ENCODE results near the gene NOL3. TPM values are rescaled to one million over a fixed set of nuclear protein-coding genes. Genes with fewer than 3 reads are reported as not detected.

The NOL3 gene
- total RNA-seq, 2 donors from 2014 or later: 87.5 to 103 TPM

- DNase-seq (ENCODE audit: low spot score): no peak
- Histone ChIP-seq H3K27me3 (no peaks in the 10 kb centered on the region), H3K9me3 (no peaks in the 10 kb centered on the region), H3K4me1 (peaks cover 0 to 62% of the 10 kb centered on the region in 2 donors), H3K4me3 (peak overlapping the region in 1 of 2 donors; percentile 47), H3K36me3 (no peaks in the 10 kb centered on the region), H3K27ac (peak overlapping the region; percentile 69 to 80)
- no peak for TF ChIP-seq CTCF (IDR thresholded peaks at IDR 0.05)
These were observed 7.7 kb upstream of the NOL3 start for GRCh38 chr16:67162506-67163163.

GRCh38 chr16:67163164-67163998 lies 7.0 kb upstream of the NOL3 start:
- peaks cover 0 to 62% of the 10 kb centered on the region in 2 donors for H3K4me1 ChIP-seq
- no peaks in the 10 kb centered on the region for H3K27me3 ChIP-seq
- peak overlapping the region; percentile 16 to 47 for H3K4me3 ChIP-seq
- H3K9me3 ChIP-seq: no peaks in the 10 kb centered on the region
- H3K36me3 ChIP-seq: no peaks in the 10 kb centered on the region
- peak overlapping the region; percentile 69 to 80 for H3K27ac ChIP-seq
- DNase-seq (ENCODE audit: low spot score): no peak
- no peak for TF ChIP-seq CTCF (IDR thresholded peaks at IDR 0.05)

- DNase-seq (ENCODE audit: low spot score): no peak
- H3K27me3 ChIP-seq: no peaks in the 10 kb centered on the region
These were observed 6.3 kb upstream of the NOL3 start for GRCh38 chr16:67163999-67164558.

GRCh38 chr16:67164599-67165061 lies 5.7 kb upstream of the NOL3 start, which contains the start of gene HSF4:
Gene HSF4 (plus strand): TSS chr16:67164745. CDS start chr16:67164812, 67 bp downstream.
- Histone ChIP-seq H3K4me3 (peak within 1 kb of the TSS; percentile 26 to 47), H3K27ac (peak within 1 kb of the TSS; percentile 69 to 80), H3K9me3 (no peaks in the 10 kb centered on the region), H3K27me3 (no peaks in the 10 kb centered on the region), H3K36me3 (no peaks in the 10 kb centered on the region), H3K4me1 (peaks cover 0 to 64% of the 10 kb centered on the region in 2 donors)
- no peak for DNase-seq (ENCODE audit: low spot score)
- no peak for TF ChIP-seq CTCF (IDR thresholded peaks at IDR 0.05)

More at GRCh38 chr16:67163999-67164558, 6.3 kb upstream of the NOL3 start:
- peak overlapping the region; percentile 69 to 80 for H3K27ac ChIP-seq
- no peaks in the 10 kb centered on the region for H3K9me3 ChIP-seq
- H3K4me3 ChIP-seq: peak overlapping the region; percentile 16 to 47
- TF ChIP-seq CTCF (IDR thresholded peaks at IDR 0.05): no peak
- H3K36me3 ChIP-seq: no peaks in the 10 kb centered on the region
- H3K4me1 ChIP-seq: peaks cover 0 to 61% of the 10 kb centered on the region in 2 donors

GRCh38 chr16:67165121-67166078 lies 4.9 kb upstream of the NOL3 start:
- peak overlapping the region; percentile 69 to 80 for H3K27ac ChIP-seq

More at GRCh38 chr16:67165121-67166078, 4.9 kb upstream of the NOL3 start:
- peak overlapping the region; percentile 26 to 47 for H3K4me3 ChIP-seq
- no peaks in the 10 kb centered on the region for H3K9me3 ChIP-seq
- H3K27me3 ChIP-seq: no peaks in the 10 kb centered on the region
- TF ChIP-seq CTCF (IDR thresholded peaks at IDR 0.05): no peak
- no peaks in the 10 kb centered on the region for H3K36me3 ChIP-seq
- H3K4me1 ChIP-seq: peaks cover 0 to 70% of the 10 kb centered on the region in 2 donors
- DNase-seq (ENCODE audit: low spot score): no peak

Data from right atrium auricular region (tissue), 2 donors.